Large intestine (tissue), 3 donors: Measurements from ENCODE around the gene C1QL3. TPM values are rescaled to one million over a fixed set of nuclear protein-coding genes. Genes with fewer than 3 reads are reported as not detected.
A peak's percentile ranks its signal among the peaks of the same experiment; 100 is the strongest.

Experiments
- DNase-seq, 2 donors: peaks; one replicate each; pipeline versions ENCODE4 v3.0.0 to v3.0.0-alpha.2; 2013
- H3K27ac ChIP-seq: one replicate; pipeline ENCODE4 v1.5.1; 2013; ENCODE audit warnings: low read length
- H3K27me3 ChIP-seq: 2 replicates; pipeline ENCODE4 v1.6.1; 2013; ENCODE audit warnings: low read length; ENCODE audit not compliant: control insufficient read depth, insufficient read depth
- H3K36me3 ChIP-seq: 2 replicates; pipeline ENCODE4 v1.6.1; 2013; ENCODE audit warnings: low read length; ENCODE audit not compliant: control insufficient read depth, insufficient read depth
- H3K4me1 ChIP-seq: one replicate; pipeline ENCODE4 v1.6.1; 2013; ENCODE audit warnings: low read length; ENCODE audit not compliant: control insufficient read depth, insufficient read depth
- H3K4me3 ChIP-seq: one replicate; pipeline ENCODE4 v1.5.1; 2013; ENCODE audit warnings: low read length
- H3K9me3 ChIP-seq: one replicate; pipeline ENCODE4 v1.6.1; 2013; ENCODE audit warnings: mild to moderate bottlenecking, low read depth, low read length, moderate library complexity; ENCODE audit not compliant: control insufficient read depth
- WGBS: methylation state at CpG from one replicate; pipeline ENCODE4 v1.1.5; 2013; ENCODE audit warnings: low lambda C conversion rate; ENCODE audit not compliant: insufficient coverage; 5-methylcytosine and 5-hydroxymethylcytosine counted together
- polyA plus RNA-seq: library from polyadenylated mRNA; unstranded; fragments of 120-200 nt; gene quantifications from one replicate; pipeline ENCODE4 v1.2.1, GENCODE V29; 2013

Gene C1QL3
- polyA plus RNA-seq, 1 donor: 0.73 TPM

- no peaks in the 10 kb centered on the region for H3K4me1 ChIP-seq
- H3K4me3 ChIP-seq: no peak overlapping the region
- H3K27ac ChIP-seq: no peak overlapping the region
- no peaks in the 10 kb centered on the region for H3K27me3 ChIP-seq
- no peaks in the 10 kb centered on the region for H3K36me3 ChIP-seq
- WGBS: 100% methylated on average over 1 of the region's 5 CpGs
- H3K9me3 ChIP-seq: no peaks in the 10 kb centered on the region
- DNase-seq: no peak
Observed at GRCh38 chr10:16536155-16536554, 14.5 kb upstream of the C1QL3 start.

- 67% methylated on average over 3 of the region's 3 CpGs for WGBS
- Histone ChIP-seq H3K27me3 (peaks cover 13% of the 10 kb centered on the region), H3K36me3 (no peaks in the 10 kb centered on the region), H3K4me3 (no peak overlapping the region), H3K4me1 (no peaks in the 10 kb centered on the region), H3K9me3 (no peaks in the 10 kb centered on the region), H3K27ac (no peak overlapping the region)
- DNase-seq: no peak
Observed at GRCh38 chr10:16529853-16530252, 8.2 kb upstream of the C1QL3 start.

GRCh38 chr10:16527452-16527851, 5.8 kb upstream of the C1QL3 start:
- Histone ChIP-seq H3K27ac (no peak overlapping the region), H3K4me3 (no peak overlapping the region), H3K9me3 (no peaks in the 10 kb centered on the region), H3K36me3 (no peaks in the 10 kb centered on the region), H3K4me1 (no peaks in the 10 kb centered on the region), H3K27me3 (peaks cover 35% of the 10 kb centered on the region)
- DNase-seq: no peak
- WGBS: 100% methylated on average over 1 of the region's 4 CpGs

GRCh38 chr10:16520900-16521299, 779 bp downstream of the C1QL3 start:
- DNase-seq: peak in 1 of 2 donors; percentile 13
- no CpG with 5 or more reads among the region's 39 CpGs for WGBS

GRCh38 chr10:16519908-16520861, 1.5 kb downstream of the C1QL3 start:
- peaks cover 59% of the 10 kb centered on the region for H3K27me3 ChIP-seq
- peak in 1 of 2 donors; percentile 3 for DNase-seq
- H3K36me3 ChIP-seq: no peaks in the 10 kb centered on the region
- 4% methylated on average over 5 of the region's 104 CpGs for WGBS
- H3K4me3 ChIP-seq: no peak overlapping the region
- H3K9me3 ChIP-seq: peaks cover 9% of the 10 kb centered on the region
- H3K27ac ChIP-seq: no peak overlapping the region
- H3K4me1 ChIP-seq: peaks cover 4% of the 10 kb centered on the region

More at GRCh38 chr10:16520900-16521299, 779 bp downstream of the C1QL3 start:
- Histone ChIP-seq H3K36me3 (no peaks in the 10 kb centered on the region), H3K4me3 (no peak overlapping the region), H3K9me3 (peaks cover 9% of the 10 kb centered on the region), H3K4me1 (peaks cover 4% of the 10 kb centered on the region), H3K27me3 (peaks cover 61% of the 10 kb centered on the region), H3K27ac (no peak overlapping the region)

- H3K9me3 ChIP-seq: peaks cover 9% of the 10 kb centered on the region
- H3K4me3 ChIP-seq: no peak overlapping the region
- DNase-seq: no peak
- WGBS: no CpG with 5 or more reads among the region's 31 CpGs
- H3K27me3 ChIP-seq: peaks cover 54% of the 10 kb centered on the region
- H3K27ac ChIP-seq: no peak overlapping the region
- no peaks in the 10 kb centered on the region for H3K36me3 ChIP-seq
- peaks cover 4% of the 10 kb centered on the region for H3K4me1 ChIP-seq
Observed at GRCh38 chr10:16519250-16519907, 2.3 kb downstream of the C1QL3 start.

GRCh38 chr10:16518822-16519221, 2.9 kb downstream of the C1QL3 start:
- no peak for DNase-seq
- H3K4me1 ChIP-seq: peaks cover 4% of the 10 kb centered on the region
- WGBS: 67% methylated on average over 1 of the region's 4 CpGs
- H3K27me3 ChIP-seq: peaks cover 49% of the 10 kb centered on the region
- no peak overlapping the region for H3K27ac ChIP-seq
- no peaks in the 10 kb centered on the region for H3K36me3 ChIP-seq
- peaks cover 9% of the 10 kb centered on the region for H3K9me3 ChIP-seq
- H3K4me3 ChIP-seq: no peak overlapping the region

GRCh38 chr10:16510843-16511242, 10.8 kb downstream of the C1QL3 start:
- Histone ChIP-seq H3K4me3 (no peak overlapping the region), H3K36me3 (no peaks in the 10 kb centered on the region), H3K4me1 (no peaks in the 10 kb centered on the region), H3K27me3 (no peaks in the 10 kb centered on the region), H3K27ac (no peak overlapping the region), H3K9me3 (no peaks in the 10 kb centered on the region)
- DNase-seq: no peak
- WGBS: 72% methylated on average over 3 of the region's 9 CpGs

- Histone ChIP-seq H3K4me3 (no peak overlapping the region), H3K4me1 (no peaks in the 10 kb centered on the region), H3K9me3 (no peaks in the 10 kb centered on the region), H3K27ac (no peak overlapping the region), H3K27me3 (no peaks in the 10 kb centered on the region), H3K36me3 (no peaks in the 10 kb centered on the region)
- DNase-seq: no peak
- WGBS: 100% methylated on average over 1 of the region's 5 CpGs
Observed at GRCh38 chr10:16509996-16510395, 11.7 kb downstream of the C1QL3 start.

- H3K27ac ChIP-seq: no peak overlapping the region
- H3K4me1 ChIP-seq: no peaks in the 10 kb centered on the region
- no peaks in the 10 kb centered on the region for H3K36me3 ChIP-seq
- H3K27me3 ChIP-seq: no peaks in the 10 kb centered on the region
- H3K9me3 ChIP-seq: no peaks in the 10 kb centered on the region
- H3K4me3 ChIP-seq: no peak overlapping the region
- 83% methylated on average over 1 of the region's 1 CpG for WGBS
- DNase-seq: no peak
Observed at GRCh38 chr10:16505161-16505560, 16.5 kb downstream of the C1QL3 start.
